Astrocyte (in vitro differentiated cells and primary cell): ENCODE measurements around the gene RUNX1. TPM values are rescaled to one million over a fixed set of nuclear protein-coding genes. Genes with fewer than 3 reads are reported as not detected.

ENCODE experiments used
- DNase-seq: peaks from one replicate; pipeline ENCODE4 v3.0.0-alpha.2; 2010; ENCODE audit warnings: low read depth
- FAIRE-seq: peaks from 2 replicates; lab custom pipeline; 2011; peaks lifted over from hg19 to GRCh38; lab: Jason Lieb, UNC
- H2AFZ ChIP-seq: 2 replicates; pipeline ENCODE4 v1.6.0; 2012; ENCODE audit warnings: low read depth, low read length, inconsistent platforms
- H3K27ac ChIP-seq: 2 replicates; pipeline ENCODE4 v1.5.1; 2011; ENCODE audit warnings: low read depth, low read length, inconsistent platforms
- H3K27me3 ChIP-seq: 2 replicates; pipeline ENCODE4 v1.6.0; 2011; ENCODE audit warnings: low read length, inconsistent platforms; ENCODE audit not compliant: insufficient read depth
- H3K36me3 ChIP-seq: 2 replicates; pipeline ENCODE4 v1.5.1; 2011; ENCODE audit warnings: low read length, inconsistent platforms; ENCODE audit not compliant: insufficient read depth
- H3K4me1 ChIP-seq: 2 replicates; pipeline ENCODE4 v1.5.1; 2011; ENCODE audit warnings: low read length, inconsistent platforms; ENCODE audit not compliant: insufficient read depth
- H3K4me2 ChIP-seq: 2 replicates; pipeline ENCODE4 v1.6.0; 2012; ENCODE audit warnings: low read length, inconsistent platforms
- H3K4me3 ChIP-seq: 2 replicates; pipeline ENCODE4 v1.5.1; 2011; ENCODE audit warnings: low read depth, mild to moderate bottlenecking, low read length, inconsistent platforms; ENCODE audit not compliant: insufficient read depth
- H3K79me2 ChIP-seq: 2 replicates; pipeline ENCODE4 v1.6.0; 2012; ENCODE audit warnings: mild to moderate bottlenecking, low read length, inconsistent platforms; ENCODE audit not compliant: insufficient read depth
- H3K9ac ChIP-seq: 2 replicates; pipeline ENCODE4 v1.6.0; 2012; ENCODE audit warnings: mild to moderate bottlenecking, low read length, inconsistent platforms
- H3K9me3 ChIP-seq: 2 replicates; pipeline ENCODE4 v1.5.1; 2012; ENCODE audit warnings: low read depth, mild to moderate bottlenecking, low read length, inconsistent platforms; ENCODE audit not compliant: insufficient read depth
- H4K20me1 ChIP-seq: 2 replicates; pipeline ENCODE4 v1.6.0; 2012; ENCODE audit warnings: low read length, inconsistent platforms; ENCODE audit not compliant: insufficient read depth
- H3K27ac Mint-ChIP-seq: one replicate; pipeline ENCODE4 v1.8.0; 2021; ENCODE audit warnings: mild to moderate bottlenecking, mixed read lengths; ENCODE audit not compliant: unreplicated experiment
- H3K27me3 Mint-ChIP-seq: one replicate; pipeline ENCODE4 v1.8.0; 2021; ENCODE audit warnings: low read depth, mixed read lengths; ENCODE audit not compliant: unreplicated experiment
- H3K36me3 Mint-ChIP-seq: one replicate; pipeline ENCODE4 v1.8.0; 2021; ENCODE audit warnings: low read depth, mixed read lengths; ENCODE audit not compliant: unreplicated experiment
- H3K4me1 Mint-ChIP-seq: one replicate; pipeline ENCODE4 v1.8.0; 2021; ENCODE audit warnings: low read depth, mixed read lengths; ENCODE audit not compliant: unreplicated experiment
- H3K4me3 Mint-ChIP-seq: one replicate; pipeline ENCODE4 v1.8.0; 2021; ENCODE audit warnings: mild to moderate bottlenecking, moderate library complexity, mixed read lengths; ENCODE audit not compliant: unreplicated experiment
- H3K9me3 Mint-ChIP-seq: one replicate; pipeline ENCODE4 v1.8.0; 2021; ENCODE audit warnings: mild to moderate bottlenecking, mixed read lengths; ENCODE audit not compliant: unreplicated experiment
- CTCF ChIP-seq: IDR thresholded peaks from 2 replicates; pipeline ENCODE4 v1.5.1; 2011; ENCODE audit warnings: low read depth, mild to moderate bottlenecking, inconsistent platforms, low read length, moderate library complexity; ENCODE audit not compliant: insufficient read depth
- EZH2 ChIP-seq: IDR thresholded peaks from 2 replicates; pipeline ENCODE4 v1.6.1; 2012; ENCODE audit warnings: mild to moderate bottlenecking, low read length, inconsistent platforms; ENCODE audit not compliant: insufficient read depth
- total RNA-seq: library from RNA; stranded (reverse); gene quantifications from 2 replicates; pipeline ENCODE4 v1.2.1, GENCODE V29; 2021

Gene RUNX1
- total RNA-seq, 1 donor from 2014 or later: 84.6 TPM

- Histone ChIP-seq H3K36me3 (peaks cover 56% of the 10 kb centered on the region), H4K20me1 (peaks cover 65% of the 10 kb centered on the region), H2AFZ (no peak overlapping the region), H3K4me1 (peaks cover 40% of the 10 kb centered on the region), H3K27me3 (no peaks in the 10 kb centered on the region), H3K27ac (no peak overlapping the region), H3K9ac (peak overlapping the region; percentile 9), H3K79me2 (peaks cover 97% of the 10 kb centered on the region), H3K4me2 (peak overlapping the region; percentile 56), H3K4me3 (no peak overlapping the region), H3K9me3 (no peaks in the 10 kb centered on the region)
- DNase-seq (peak; percentile 51), FAIRE-seq (no peak)
- Mint-ChIP-seq H3K9me3 (no peaks in the 10 kb centered on the region), H3K36me3 (peaks cover 23% of the 10 kb centered on the region), H3K4me1 (peaks cover 34% of the 10 kb centered on the region), H3K27me3 (no peaks in the 10 kb centered on the region), H3K27ac (no peak overlapping the region), H3K4me3 (no peak overlapping the region)
- TF ChIP-seq CTCF (no peak), EZH2 (no peak)
Measured at GRCh38 chr21:34878501-34878900, 170.6 kb downstream of the RUNX1 start.

- H3K36me3 Mint-ChIP-seq: peaks cover 27% of the 10 kb centered on the region
- Histone ChIP-seq H3K4me3 (no peak overlapping the region), H3K27ac (no peak overlapping the region), H3K4me2 (no peak overlapping the region), H3K9me3 (no peaks in the 10 kb centered on the region), H3K27me3 (no peaks in the 10 kb centered on the region), H3K9ac (no peak overlapping the region), H2AFZ (no peak overlapping the region), H3K36me3 (peaks cover 61% of the 10 kb centered on the region), H3K4me1 (peaks cover 31% of the 10 kb centered on the region), H4K20me1 (peaks cover 71% of the 10 kb centered on the region), H3K79me2 (peaks cover 97% of the 10 kb centered on the region)
- no peak overlapping the region for H3K4me3 Mint-ChIP-seq
- DNase-seq (no peak), FAIRE-seq (peak; percentile 32)
- no peaks in the 10 kb centered on the region for H3K27me3 Mint-ChIP-seq
- H3K9me3 Mint-ChIP-seq: no peaks in the 10 kb centered on the region
- H3K27ac Mint-ChIP-seq: peak overlapping the region; percentile 59
- TF ChIP-seq EZH2: no peak
- no peak for TF ChIP-seq CTCF
- H3K4me1 Mint-ChIP-seq: peaks cover 32% of the 10 kb centered on the region
Measured at GRCh38 chr21:34877485-34878128, 171.5 kb downstream of the RUNX1 start.

- peaks cover 98% of the 10 kb centered on the region for H3K79me2 ChIP-seq
- no peak overlapping the region for H3K9ac ChIP-seq
- Mint-ChIP-seq H3K36me3 (peaks cover 29% of the 10 kb centered on the region), H3K4me1 (peaks cover 30% of the 10 kb centered on the region), H3K27me3 (no peaks in the 10 kb centered on the region), H3K9me3 (no peaks in the 10 kb centered on the region), H3K4me3 (no peak overlapping the region), H3K27ac (peak overlapping the region; percentile 21)
- H3K27ac ChIP-seq: no peak overlapping the region
- DNase-seq (no peak), FAIRE-seq (no peak)
- peaks cover 81% of the 10 kb centered on the region for H4K20me1 ChIP-seq
- peaks cover 73% of the 10 kb centered on the region for H3K36me3 ChIP-seq
- H3K4me2 ChIP-seq: no peak overlapping the region
- H3K9me3 ChIP-seq: no peaks in the 10 kb centered on the region
- no peak overlapping the region for H2AFZ ChIP-seq
- no peak for TF ChIP-seq CTCF
- no peak for TF ChIP-seq EZH2
- H3K4me1 ChIP-seq: peaks cover 16% of the 10 kb centered on the region
- H3K4me3 ChIP-seq: no peak overlapping the region
- H3K27me3 ChIP-seq: no peaks in the 10 kb centered on the region
Measured at GRCh38 chr21:34875830-34876229, 173.3 kb downstream of the RUNX1 start.
